Measurements from ENCODE around the gene POLE2. TPM values are rescaled to one million over a fixed set of nuclear protein-coding genes. Genes with fewer than 3 reads are reported as not detected.

POLE2 gene
- total RNA-seq, 1 experiment from 2014 or later, result 24.5 TPM

DNA sequence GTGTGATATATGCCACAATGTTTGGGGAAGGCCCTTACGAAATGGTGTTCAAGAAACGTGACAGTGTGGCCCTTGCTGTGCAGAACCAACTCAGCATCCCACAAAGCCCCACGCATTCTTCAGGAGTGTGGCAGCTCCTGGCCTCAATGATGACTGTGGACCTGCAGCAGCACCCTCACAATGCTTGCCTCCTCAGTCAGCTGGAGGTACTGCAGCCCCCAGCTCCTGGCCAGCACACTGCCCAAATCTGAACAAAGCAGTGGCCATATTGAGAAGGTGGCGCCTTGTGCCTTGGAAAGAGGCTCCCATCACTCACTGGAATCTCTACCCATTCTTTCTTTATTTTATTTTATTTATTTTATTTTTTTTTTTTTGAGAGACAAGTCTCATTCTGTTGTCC is 10.4 kb downstream of the POLE2 start:
- Histone ChIP-seq H2AFZ (ENCODE audit: low read depth, low read length, poor library complexity, severe bottlenecking) (no peak overlapping the region), H3K9ac (ENCODE audit: low read length) (no peak overlapping the region), H3K27me3 (ENCODE audit: insufficient read depth, low read length) (no peaks in the 10 kb centered on the region), H3K36me3 (ENCODE audit: control insufficient read depth in 1 of 2, insufficient read depth in 2 of 2, low read length in 2 of 2) (peaks cover 18 to 39% of the 10 kb centered on the region in 2 experiments), H3K4me1 (ENCODE audit: control insufficient read depth in 1 of 2, insufficient read depth in 2 of 2, low read length in 2 of 2) (no peaks in the 10 kb centered on the region), H3K27ac (ENCODE audit: low read depth, low read length) (no peak overlapping the region), H3K79me2 (ENCODE audit: insufficient read depth, low read length) (peaks cover 28% of the 10 kb centered on the region), H3K4me2 (ENCODE audit: low read length) (no peak overlapping the region), H3K9me3 (ENCODE audit: control insufficient read depth in 1 of 2, insufficient read depth in 1 of 2, low read depth in 1 of 2, low read length in 2 of 2) (no peaks in the 10 kb centered on the region), H4K20me1 (ENCODE audit: insufficient read depth) (no peaks in the 10 kb centered on the region; the same call in 1 of the 2 replicates), H3K4me3 (replicated peaks in 1 of 2; ENCODE audit: low read depth in 1 of 2, low read length in 2 of 2) (no peak overlapping the region), H3K9me2 (ENCODE audit: insufficient read depth) (no peaks in the 10 kb centered on the region)
- DNase-seq (ENCODE audit: low read depth, low spot score) (no peak), ATAC-seq (peak; percentile 80)
- no TSS peak for BruUV-seq (replicated peaks)
- ChIA-PET POLR2A (interaction anchor here (1.2 kb wide), 1 partner anchor 44 kb away, joined by 4 read pairs; no protein-coding TSS in a partner anchor), RAD21 (ENCODE audit: low non-redundant PET in 1 of 2, low total read pairs in 2 of 2, uncharacterized antibody in 2 of 2, unreplicated experiment in 2 of 2) (interaction anchor here in 1 of 2 experiments (0.6 kb wide), 1 partner anchor 183 kb away, joined by 4 read pairs; no protein-coding TSS in a partner anchor), CTCF (no interaction called here)
- intact Hi-C loops (cut with micrococcal nuclease), result no loop called here
- TF ChIP-seq EGR1 (IDR thresholded peaks at IDR 0.05; ENCODE audit: low read depth) (no peak), CTCF (IDR thresholded peaks at IDR 0.05 in 2 of 3, conservative IDR thresholded peaks at IDR 0.05 in 1 of 3; ENCODE audit: borderline replicate concordance in 1 of 3, insufficient read depth in 1 of 3, low read depth in 2 of 3, low read length in 2 of 3) (peak in 2 of 3 experiments; percentile 23 to 28; a peak in 3 of 6 replicates), EZH2 (IDR thresholded peaks at IDR 0.05) (no peak), JUND (IDR thresholded peaks at IDR 0.05) (no peak), ZBTB33 (IDR thresholded peaks at IDR 0.05; ENCODE audit: extremely low read depth, insufficient replicate concordance, low read length) (no peak), RAD21 (IDR thresholded peaks at IDR 0.05; ENCODE audit: low read depth) (no peak)
